NB4 (cell line): Measurements from ENCODE around the gene CDC73.

Experiments
- CTCF ChIP-seq: IDR thresholded peaks from one replicate; pipeline ENCODE4 v1.5.1; 2012; ENCODE audit warnings: low read depth, low read length
- MAX ChIP-seq: IDR thresholded peaks from 2 replicates; pipeline ENCODE4 v1.6.1; 2011; ENCODE audit warnings: low read depth, low read length
- MYC ChIP-seq: IDR thresholded peaks from 2 replicates; pipeline ENCODE4 v1.6.1; 2011; ENCODE audit warnings: low read depth, low read length
- POLR2A ChIP-seq: IDR thresholded peaks from 2 replicates; pipeline ENCODE4 v1.6.1; 2011; ENCODE audit warnings: mild to moderate bottlenecking; ENCODE audit not compliant: insufficient read length; ENCODE audit errors: extremely low read depth

GRCh38 chr1:193118803-193119730 lies 2.8 kb upstream of the CDC73 start:
- TF ChIP-seq CTCF (no peak), POLR2A (no peak), MYC (no peak), MAX (no peak)
